ENCODE measurements around the gene SLCO4A1.

GRCh38 chr20:62714006-62714405, 71.7 kb downstream of the SLCO4A1 start:
- TF ChIP-seq REST (IDR thresholded peaks at IDR 0.05; ENCODE audit: insufficient read depth in 1 of 2, low read depth in 2 of 2, low read length in 2 of 2) = no peak
- no peak for TF ChIP-seq TAF1 (IDR thresholded peaks at IDR 0.05; ENCODE audit: borderline replicate concordance, insufficient read depth, low read length)
